Fibroblast of skin of left biceps (primary cell): ENCODE data around the gene P2RY6.

Experiments used
- DNase-seq, 2 experiments: peaks; one replicate each; pipeline ENCODE4 v3.0.0-alpha.2; 2013; ENCODE audit warnings: low read depth in 2 of 2

Gene P2RY6

GRCh38 chr11:73316422-73316821 is 44.3 kb downstream of the P2RY6 start:
- no peak for DNase-seq

GRCh38 chr11:73317373-73317772 is 45.2 kb downstream of the P2RY6 start:
- DNase-seq: no peak

- no peak for DNase-seq
These were observed 45.7 kb downstream of the P2RY6 start for GRCh38 chr11:73317803-73318202.

GRCh38 chr11:73318501-73319011 is 46.4 kb downstream of the P2RY6 start:
- DNase-seq: no peak

GRCh38 chr11:73320763-73321603 is 48.8 kb downstream of the P2RY6 start:
- no peak for DNase-seq

- no peak for DNase-seq
These were observed 49.7 kb downstream of the P2RY6 start for GRCh38 chr11:73321604-73322381.

- DNase-seq: no peak
These were observed 50.5 kb downstream of the P2RY6 start for GRCh38 chr11:73322382-73323306.

GRCh38 chr11:73323464-73323863 is 51.3 kb downstream of the P2RY6 start:
- no peak for DNase-seq

- no peak for DNase-seq
These were observed 52.0 kb downstream of the P2RY6 start for GRCh38 chr11:73324116-73324515.

- no peak for DNase-seq
These were observed 52.5 kb downstream of the P2RY6 start for GRCh38 chr11:73324665-73325035.

- no peak for DNase-seq
These were observed 53.2 kb downstream of the P2RY6 start for GRCh38 chr11:73325036-73325981.

GRCh38 chr11:73326929-73327811 is 55.0 kb downstream of the P2RY6 start:
- DNase-seq: no peak

- no peak for DNase-seq
These were observed 55.8 kb downstream of the P2RY6 start for GRCh38 chr11:73327812-73328364.

GRCh38 chr11:73330569-73331093 is 58.5 kb downstream of the P2RY6 start:
- DNase-seq: no peak

GRCh38 chr11:73331138-73331916 is 59.2 kb downstream of the P2RY6 start:
- no peak for DNase-seq

GRCh38 chr11:73333173-73333572 is 61.0 kb downstream of the P2RY6 start:
- DNase-seq: no peak

- no peak for DNase-seq
These were observed 61.7 kb downstream of the P2RY6 start for GRCh38 chr11:73333640-73334383.
